NCI-H1930 (cell line): ENCODE measurements around the gene ZNF304.

Experiments
- DNase-seq, 2 experiments: peaks; one replicate each; lab custom pipeline; 2025; lab: John Stamatoyannopoulos, UW

Gene ZNF304

DNA sequence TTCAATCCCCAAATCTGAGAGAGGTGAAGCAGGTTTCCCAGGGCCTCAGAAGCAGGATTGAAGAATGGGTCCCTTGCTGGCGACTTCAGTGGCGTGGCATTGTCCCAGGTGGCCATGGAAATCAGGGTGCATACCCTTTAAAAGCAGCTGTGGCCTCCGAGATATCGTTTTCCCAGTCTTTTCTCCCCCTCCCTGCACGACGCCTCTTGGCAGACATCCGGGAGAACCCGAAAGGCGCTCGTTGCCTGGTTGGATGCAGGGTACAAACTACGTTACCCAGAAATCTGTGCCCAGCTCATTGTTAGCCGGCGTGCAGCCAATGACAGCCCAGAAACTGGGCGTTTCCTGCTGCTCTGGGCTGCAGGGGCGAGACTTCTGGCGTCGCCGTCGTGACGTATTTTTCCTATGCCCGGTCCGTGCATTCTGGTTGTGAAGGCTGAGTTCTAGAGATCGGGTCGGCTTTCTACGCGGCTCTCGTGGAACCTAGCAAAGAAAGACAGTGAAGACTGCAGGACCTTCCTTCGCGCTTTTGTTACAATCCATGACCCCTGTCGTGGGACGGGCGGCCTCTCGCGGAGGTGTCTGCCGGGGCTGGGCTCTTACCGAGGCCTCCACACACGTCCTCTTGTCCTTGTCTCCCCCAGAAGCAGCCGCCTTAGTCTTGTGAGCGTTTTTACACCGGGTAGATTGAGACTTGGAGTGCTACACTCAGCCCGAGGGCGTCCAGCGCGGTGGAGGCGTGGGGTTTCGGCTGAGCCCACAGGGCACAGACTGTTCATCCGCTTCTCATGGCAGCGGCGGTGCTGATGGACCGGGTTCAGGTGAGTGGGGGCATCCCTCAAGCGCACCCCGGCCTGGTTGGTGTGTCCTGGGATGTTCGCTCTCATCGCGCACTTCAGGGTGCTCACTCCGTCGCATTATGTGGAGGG is at the start of gene ZNF304:
Gene ZNF304 (plus strand): TSS at position 395 of the 929 bp plus-strand sequence. CDS start 394 bp downstream, at position 789.
- DNase-seq, result peak; percentile 94 to 95

GRCh38 chr19:57302020-57302465 is 49.0 kb upstream of the ZNF304 start:
- no peak for DNase-seq

- DNase-seq, result no peak
Observed at GRCh38 chr19:57302727-57303401, 48.2 kb upstream of the ZNF304 start.

- no peak for DNase-seq
Observed at GRCh38 chr19:57305056-57305455, 46.0 kb upstream of the ZNF304 start.

DNA sequence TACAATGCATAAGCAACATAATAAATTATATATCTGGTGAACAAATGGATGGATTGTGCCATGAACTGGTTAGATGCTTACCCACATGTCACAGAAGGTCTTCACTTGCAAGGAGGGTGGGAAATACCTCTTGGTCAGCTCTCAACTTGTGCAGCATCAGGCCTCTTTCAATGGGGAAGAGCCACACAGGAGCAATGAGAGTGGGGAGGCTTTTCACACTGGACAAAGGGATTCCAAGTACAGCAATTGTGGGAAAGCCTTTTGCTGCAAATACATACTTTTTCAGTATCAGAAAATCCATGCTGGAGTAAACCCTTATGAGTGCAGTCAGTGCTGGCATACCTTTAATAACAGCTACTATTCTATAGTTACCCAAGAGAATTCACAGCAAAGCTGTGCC is 42.6 kb upstream of the ZNF304 start:
- no peak for DNase-seq

GRCh38 chr19:57310792-57311191 is 40.3 kb upstream of the ZNF304 start:
- no peak for DNase-seq

GRCh38 chr19:57314146-57314545 is 36.9 kb upstream of the ZNF304 start:
- peak; percentile 30 to 52 for DNase-seq

- DNase-seq, result no peak
Observed at GRCh38 chr19:57317503-57317902, 33.6 kb upstream of the ZNF304 start.

GRCh38 chr19:57319869-57320179 is 31.2 kb upstream of the ZNF304 start:
- DNase-seq, result no peak

DNA sequence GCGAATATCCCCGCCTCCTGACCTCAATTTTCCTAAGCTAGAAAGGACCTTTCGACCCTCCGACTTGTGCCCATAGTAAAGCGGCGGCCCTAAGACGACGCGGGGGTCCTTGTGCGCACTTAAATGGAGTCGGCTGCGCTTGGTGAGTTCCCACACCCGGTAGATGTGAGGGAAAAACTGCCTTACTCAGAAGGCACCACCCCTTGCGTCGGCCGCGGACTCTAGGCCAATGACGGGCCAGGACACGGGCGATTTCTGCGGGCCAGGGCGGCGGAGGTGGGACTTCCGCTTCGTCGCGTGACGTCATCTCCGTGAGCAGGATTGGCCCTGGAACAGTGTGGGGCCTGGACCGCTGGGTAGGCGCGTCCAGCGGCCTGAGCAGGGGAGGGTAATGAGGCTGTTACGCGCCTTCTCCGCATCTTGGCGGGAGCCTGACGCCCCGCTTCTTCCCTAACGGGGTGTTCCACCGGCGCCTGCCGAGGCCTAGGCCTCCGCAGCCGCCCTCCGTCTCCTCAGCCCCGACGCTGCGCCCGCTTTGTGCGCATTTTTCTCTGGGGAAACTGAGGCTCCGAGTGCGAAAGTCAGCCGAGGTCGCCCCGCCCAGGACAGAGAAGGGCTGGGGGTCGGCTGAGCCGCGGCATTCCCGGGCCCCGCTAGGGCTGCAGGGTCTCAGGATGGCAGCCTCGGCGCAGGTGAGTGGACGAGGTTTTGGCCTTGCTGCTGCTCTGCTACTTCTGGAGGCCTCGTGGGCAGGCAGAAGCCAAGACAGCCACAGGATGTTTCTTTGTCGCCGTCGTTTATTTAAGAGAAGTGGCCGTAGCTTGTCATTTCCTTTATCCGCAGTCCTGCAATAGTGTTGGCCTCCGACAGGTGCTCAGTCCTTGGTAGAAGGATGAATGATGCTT is 30.6 kb upstream of the ZNF304 start, which contains the start of gene ZNF543:
Gene ZNF543 (plus strand): TSS at position 293 of the 905 bp plus-strand sequence. CDS start 382 bp downstream, at position 675.
- DNase-seq, result peak; percentile 96 to 98

DNA sequence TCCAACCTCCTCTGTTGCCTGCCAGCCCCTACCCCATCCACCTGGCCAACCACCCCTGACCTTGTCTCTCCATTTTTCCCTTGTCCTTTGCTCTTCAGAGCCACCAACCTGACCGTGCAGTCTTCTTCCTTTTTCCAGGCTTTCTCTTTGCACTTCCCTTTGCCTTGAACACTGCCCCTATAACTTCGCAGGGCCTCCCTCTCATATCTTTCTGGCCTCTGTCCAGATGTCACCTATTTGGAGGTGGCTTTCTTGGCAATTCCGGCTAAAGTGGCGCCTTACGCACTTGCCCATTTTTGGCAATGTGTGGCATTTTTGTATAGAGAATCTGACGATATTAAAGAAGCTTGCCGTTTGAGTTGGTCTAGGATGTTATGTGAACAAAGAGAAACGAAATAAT is 30.0 kb upstream of the ZNF304 start:
- no peak for DNase-seq

- DNase-seq, result no peak
Observed at GRCh38 chr19:57321751-57322150, 29.3 kb upstream of the ZNF304 start.

GRCh38 chr19:57324992-57325391 is 26.1 kb upstream of the ZNF304 start:
- DNase-seq, result no peak

DNA sequence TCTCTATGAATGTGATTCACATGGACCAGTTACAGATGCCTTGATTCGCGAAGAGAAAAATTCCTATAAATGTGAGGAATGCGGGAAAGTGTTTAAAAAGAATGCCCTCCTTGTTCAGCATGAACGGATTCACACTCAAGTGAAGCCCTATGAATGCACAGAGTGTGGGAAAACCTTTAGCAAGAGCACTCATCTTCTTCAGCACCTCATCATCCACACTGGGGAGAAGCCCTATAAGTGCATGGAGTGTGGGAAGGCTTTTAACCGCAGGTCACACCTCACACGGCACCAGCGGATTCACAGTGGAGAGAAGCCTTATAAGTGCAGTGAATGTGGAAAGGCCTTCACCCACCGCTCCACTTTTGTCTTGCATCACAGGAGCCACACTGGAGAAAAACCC is 23.1 kb upstream of the ZNF304 start:
- DNase-seq, result no peak

DNA sequence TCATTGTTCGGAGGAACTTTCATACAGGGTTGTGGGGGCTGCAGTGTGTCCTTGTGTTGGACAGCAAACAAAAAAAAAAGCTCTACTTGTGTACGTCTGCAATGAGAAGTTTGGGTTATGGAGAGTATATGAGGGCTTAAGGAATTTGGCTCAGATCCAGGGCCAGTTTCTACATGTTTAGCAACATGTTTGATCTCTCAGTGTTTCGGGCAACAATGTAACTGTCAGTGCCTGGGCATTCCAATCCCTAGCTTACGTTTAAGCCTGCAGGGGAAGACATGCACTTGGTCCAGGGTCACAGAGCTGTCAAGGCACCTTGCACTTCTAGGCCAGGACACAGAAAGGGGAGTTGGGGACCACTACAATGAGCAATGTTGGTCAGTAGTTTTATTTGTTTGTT is 16.9 kb upstream of the ZNF304 start:
- no peak for DNase-seq

DNA sequence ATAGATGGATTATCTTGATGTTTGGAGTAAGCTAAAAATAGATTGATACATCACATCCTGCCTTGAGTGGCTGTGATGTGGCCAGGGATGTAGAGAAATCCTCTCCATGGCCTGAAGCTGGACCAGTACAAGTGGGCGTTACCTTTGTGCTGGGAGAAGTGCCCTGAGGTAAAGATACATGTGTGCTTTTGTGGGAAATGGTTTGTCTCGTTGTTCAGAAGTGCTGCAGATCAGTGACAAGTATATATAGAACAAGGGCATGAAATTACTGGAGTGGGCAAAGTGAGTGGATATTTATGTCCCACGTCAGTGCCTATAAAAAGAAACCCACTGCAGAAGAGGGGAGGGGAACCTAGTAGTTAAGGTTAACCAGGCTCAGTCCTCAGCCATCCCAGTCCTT is 12.2 kb upstream of the ZNF304 start:
- no peak for DNase-seq

- no peak for DNase-seq
Observed at GRCh38 chr19:57342582-57342981, 8.5 kb upstream of the ZNF304 start.

GRCh38 chr19:57348136-57348535 is 2.9 kb upstream of the ZNF304 start:
- no peak for DNase-seq

DNA sequence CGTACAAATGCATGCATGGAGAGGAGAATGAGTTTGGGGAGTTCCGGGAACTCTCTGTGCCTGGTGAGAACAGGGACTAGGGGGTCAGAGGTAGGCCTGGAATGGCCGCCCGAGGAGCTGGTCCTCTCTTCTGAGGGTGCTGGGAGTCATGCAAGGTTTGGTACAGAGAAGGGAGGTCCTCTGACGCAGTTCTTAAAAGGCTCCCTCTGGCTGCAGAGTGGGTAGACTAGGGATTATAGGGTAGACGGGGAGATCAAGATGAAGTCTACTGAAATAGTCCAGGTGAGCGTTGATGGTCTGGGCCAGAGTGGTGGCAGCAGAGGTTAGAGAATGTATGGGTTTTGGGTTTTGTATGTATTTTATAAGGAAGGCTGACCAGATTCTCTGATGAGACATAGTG is 796 bp downstream of the ZNF304 start:
- no peak for DNase-seq

GRCh38 chr19:57355916-57356315 is 4.8 kb downstream of the ZNF304 start:
- DNase-seq, result no peak

DNA sequence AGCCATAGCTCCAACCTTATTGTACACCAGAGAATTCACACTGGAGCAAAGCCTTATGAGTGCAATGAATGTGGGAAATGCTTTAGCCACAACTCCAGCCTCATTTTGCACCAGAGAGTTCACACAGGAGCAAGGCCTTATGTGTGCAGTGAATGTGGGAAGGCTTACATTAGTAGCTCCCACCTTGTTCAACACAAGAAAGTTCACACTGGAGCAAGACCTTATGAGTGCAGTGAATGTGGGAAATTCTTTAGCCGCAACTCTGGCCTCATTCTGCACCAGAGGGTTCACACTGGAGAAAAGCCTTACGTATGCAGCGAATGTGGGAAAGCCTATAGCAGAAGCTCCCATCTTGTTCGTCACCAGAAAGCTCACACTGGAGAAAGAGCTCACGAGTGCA is 6.3 kb downstream of the ZNF304 start:
- no peak for DNase-seq

GRCh38 chr19:57359300-57359699 is 8.2 kb downstream of the ZNF304 start:
- no peak for DNase-seq
